Liver (tissue), 9 donors: ENCODE data around the gene JAM3. TPM values are rescaled to one million over a fixed set of nuclear protein-coding genes. Genes with fewer than 3 reads are reported as not detected.

ENCODE experiments used
- DNase-seq: peaks from one replicate; pipeline ENCODE4 v3.0.0-alpha.2; 2017; ENCODE audit warnings: low spot score
- H3K27ac ChIP-seq, 2 donors: one replicate each; pipeline ENCODE4 v1.7.0; 2013; ENCODE audit warnings: inconsistent platforms in 2 of 2, low read length in 2 of 2, control low read depth in 1 of 2, low read depth in 1 of 2, mild to moderate bottlenecking in 1 of 2
- H3K27me3 ChIP-seq, 4 donors: one replicate each; pipeline versions ENCODE4 v1.6.1 to v1.7.0; 2013; ENCODE audit warnings: low read length in 3 of 4, inconsistent platforms in 1 of 4, mild to moderate bottlenecking in 1 of 4, moderate library complexity in 1 of 4; ENCODE audit not compliant: control insufficient read depth in 4 of 4, insufficient read depth in 4 of 4
- H3K36me3 ChIP-seq, 4 donors: one replicate each; pipeline versions ENCODE4 v1.6.1 to v1.7.0; 2013; ENCODE audit warnings: low read length in 3 of 4, mild to moderate bottlenecking in 3 of 4, low read depth in 1 of 4, moderate library complexity in 1 of 4; ENCODE audit not compliant: control insufficient read depth in 4 of 4, insufficient read depth in 3 of 4
- H3K4me1 ChIP-seq, 4 donors: one replicate each; pipeline versions ENCODE4 v1.6.1 to v1.7.0; 2013; ENCODE audit warnings: low read length in 3 of 4, mild to moderate bottlenecking in 3 of 4, moderate library complexity in 1 of 4; ENCODE audit not compliant: control insufficient read depth in 4 of 4, insufficient read depth in 4 of 4
- H3K4me3 ChIP-seq, 3 donors: one replicate each; pipeline versions ENCODE4 v1.6.1 to v1.7.0; 2013; ENCODE audit warnings: low read length in 3 of 3, control low read depth in 1 of 3, low read depth in 1 of 3, mild to moderate bottlenecking in 1 of 3
- H3K9ac ChIP-seq, 2 donors: one replicate each; pipeline ENCODE4 v1.7.0; 2013; ENCODE audit warnings: low read length in 2 of 2, mild to moderate bottlenecking in 2 of 2, moderate library complexity in 2 of 2, control low read depth in 1 of 2, low read depth in 1 of 2
- H3K9me3 ChIP-seq, 4 donors: one replicate each; pipeline versions ENCODE4 v1.6.1 to v1.7.0; 2013; ENCODE audit warnings: low read length in 3 of 4; ENCODE audit not compliant: control insufficient read depth in 4 of 4
- CTCF ChIP-seq: fragments of 150-350 bp; IDR thresholded peaks from 2 replicates; pipeline ENCODE4 v1.5.1; 2017; ENCODE audit warnings: improper control_type of control experiment, low read depth, low read length; ENCODE audit not compliant: missing input control
- EGR1 ChIP-seq, 2 donors: IDR thresholded peaks; 2 replicates each; pipeline ENCODE4 v1.6.1; 2016 to 2018; ENCODE audit warnings: antibody characterized with exemption in 2 of 2, low read depth in 2 of 2
- GABPA ChIP-seq, 2 donors: IDR thresholded peaks in 1 of 2; conservative IDR thresholded peaks in 1 of 2; 2 replicates each; pipeline ENCODE4 v1.6.1; 2016; ENCODE audit warnings: antibody characterized with exemption in 2 of 2, mild to moderate bottlenecking in 1 of 2, moderate library complexity in 1 of 2
- HNF4A ChIP-seq, 2 donors: conservative IDR thresholded peaks; 2 replicates each; pipeline ENCODE4 v1.6.1; 2016; ENCODE audit warnings: antibody characterized with exemption in 2 of 2, mild to moderate bottlenecking in 2 of 2
- HNF4G ChIP-seq: IDR thresholded peaks from 2 replicates; pipeline ENCODE4 v1.6.1; 2016; ENCODE audit warnings: antibody characterized with exemption
- JUND ChIP-seq, 2 donors: IDR thresholded peaks; 2 replicates each; pipeline ENCODE4 v1.6.1; 2016; ENCODE audit warnings: antibody characterized with exemption in 2 of 2
- NR2F2 ChIP-seq: IDR thresholded peaks from 2 replicates; pipeline ENCODE4 v1.6.1; 2016; ENCODE audit warnings: antibody characterized with exemption
- SP1 ChIP-seq: IDR thresholded peaks from 2 replicates; pipeline ENCODE4 v1.6.1; 2018; ENCODE audit warnings: antibody characterized with exemption, mild to moderate bottlenecking
- YY1 ChIP-seq: IDR thresholded peaks from 2 replicates; pipeline ENCODE4 v1.6.1; 2016; ENCODE audit warnings: antibody characterized with exemption, mild to moderate bottlenecking
- WGBS: extraction: QIAGEN DNeasy Blood & Tissue Kit; methylation state at CpG from one replicate; pipeline ENCODE4 v1.1.7; 2013; 5-methylcytosine and 5-hydroxymethylcytosine counted together
- polyA plus RNA-seq, 2 donors: library from polyadenylated mRNA; stranded (reverse) in 1 of 2; unstranded in 1 of 2; fragments of 200-250 nt in 1 of 2; fragments of >200 nt in 1 of 2; fragmentation: Nextera tagmentation in 1 of 2; extraction: Ambion mirVana in 1 of 2; gene quantifications; one replicate each; pipeline versions ENCODE4 v1.2.1 to v1.2.3, GENCODE V29; 2013 to 2015
- total RNA-seq, 2 donors: library from RNA; depleted of rRNA; stranded (reverse); fragments of >200 nt; gene quantifications; one replicate each; pipeline ENCODE4 v1.2.3, GENCODE V29; 2014
- TF ChIP-seq, protein P1 (sequence below): IDR thresholded peaks from 2 replicates; pipeline ENCODE4 v1.6.1; 2016; ENCODE audit warnings: antibody characterized with exemption
- TF ChIP-seq, protein P2 (sequence below): IDR thresholded peaks from 2 replicates; pipeline ENCODE4 v1.6.1; 2016; ENCODE audit warnings: antibody characterized with exemption
- TF ChIP-seq, protein P3 (sequence below): IDR thresholded peaks from 2 replicates; pipeline ENCODE4 v1.6.1; 2016; ENCODE audit warnings: antibody characterized with exemption
- donor health status: healthy.
- donor health status: healthy.
- donor health status: healthy.
- donor health status: healthy.
- donor health status: healthy.

JAM3 gene
- total and polyA plus RNA-seq, 4 donors, result 1.6 to 4.3 (median 2.1) TPM

- no peaks in the 10 kb centered on the region for H3K9me3 ChIP-seq
- WGBS, result 93% methylated on average over 4 of the region's 4 CpGs
- TF ChIP-seq, protein P1, sequence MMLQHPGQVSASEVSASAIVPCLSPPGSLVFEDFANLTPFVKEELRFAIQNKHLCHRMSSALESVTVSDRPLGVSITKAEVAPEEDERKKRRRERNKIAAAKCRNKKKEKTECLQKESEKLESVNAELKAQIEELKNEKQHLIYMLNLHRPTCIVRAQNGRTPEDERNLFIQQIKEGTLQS, result no peak
- TF ChIP-seq HNF4G (no peak), YY1 (no peak), NR2F2 (no peak), EGR1 (IDR thresholded peaks at IDR 0.05; ENCODE audit: low read depth in 2 of 2) (no peak), SP1 (no peak), GABPA (IDR thresholded peaks at IDR 0.05 in 1 of 2, conservative IDR thresholded peaks at IDR 0.05 in 1 of 2) (no peak)
- TF ChIP-seq, protein P2, sequence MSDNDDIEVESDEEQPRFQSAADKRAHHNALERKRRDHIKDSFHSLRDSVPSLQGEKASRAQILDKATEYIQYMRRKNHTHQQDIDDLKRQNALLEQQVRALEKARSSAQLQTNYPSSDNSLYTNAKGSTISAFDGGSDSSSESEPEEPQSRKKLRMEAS, result no peak
- TF ChIP-seq, protein P3, sequence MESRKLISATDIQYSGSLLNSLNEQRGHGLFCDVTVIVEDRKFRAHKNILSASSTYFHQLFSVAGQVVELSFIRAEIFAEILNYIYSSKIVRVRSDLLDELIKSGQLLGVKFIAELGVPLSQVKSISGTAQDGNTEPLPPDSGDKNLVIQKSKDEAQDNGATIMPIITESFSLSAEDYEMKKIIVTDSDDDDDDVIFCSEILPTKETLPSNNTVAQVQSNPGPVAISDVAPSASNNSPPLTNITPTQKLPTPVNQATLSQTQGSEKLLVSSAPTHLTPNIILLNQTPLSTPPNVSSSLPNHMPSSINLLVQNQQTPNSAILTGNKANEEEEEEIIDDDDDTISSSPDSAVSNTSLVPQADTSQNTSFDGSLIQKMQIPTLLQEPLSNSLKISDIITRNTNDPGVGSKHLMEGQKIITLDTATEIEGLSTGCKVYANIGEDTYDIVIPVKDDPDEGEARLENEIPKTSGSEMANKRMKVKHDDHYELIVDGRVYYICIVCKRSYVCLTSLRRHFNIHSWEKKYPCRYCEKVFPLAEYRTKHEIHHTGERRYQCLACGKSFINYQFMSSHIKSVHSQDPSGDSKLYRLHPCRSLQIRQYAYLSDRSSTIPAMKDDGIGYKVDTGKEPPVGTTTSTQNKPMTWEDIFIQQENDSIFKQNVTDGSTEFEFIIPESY, result no peak
- no peaks in the 10 kb centered on the region for H3K4me1 ChIP-seq
- no peak overlapping the region for H3K9ac ChIP-seq
- DNase-seq, result no peak
- no peak overlapping the region for H3K4me3 ChIP-seq
- H3K36me3 ChIP-seq, result peaks cover 10 to 50% (median 41%) of the 10 kb centered on the region in 4 donors
- no peak overlapping the region for H3K27ac ChIP-seq
- H3K27me3 ChIP-seq, result no peaks in the 10 kb centered on the region
Observed at GRCh38 chr11:134196756-134197155, 127.9 kb downstream of the JAM3 start.

- no peaks in the 10 kb centered on the region for H3K27me3 ChIP-seq
- no peaks in the 10 kb centered on the region for H3K9me3 ChIP-seq
- H3K36me3 ChIP-seq, result peaks cover 17 to 53% (median 42%) of the 10 kb centered on the region in 4 donors
- no peak overlapping the region for H3K9ac ChIP-seq
- no peaks in the 10 kb centered on the region for H3K4me1 ChIP-seq
- 98% methylated on average over 9 of the region's 9 CpGs for WGBS
- DNase-seq, result no peak
- TF ChIP-seq NR2F2 (no peak), GABPA (IDR thresholded peaks at IDR 0.05 in 1 of 2, conservative IDR thresholded peaks at IDR 0.05 in 1 of 2) (no peak), JUND (IDR thresholded peaks at IDR 0.05) (no peak), HNF4G (no peak), CTCF (no peak), HNF4A (conservative IDR thresholded peaks at IDR 0.05) (no peak)
- TF ChIP-seq, protein P3, result no peak
- TF ChIP-seq, protein P1, result no peak
- no peak overlapping the region for H3K27ac ChIP-seq
- H3K4me3 ChIP-seq, result no peak overlapping the region
Observed at GRCh38 chr11:134199531-134199930, 130.7 kb downstream of the JAM3 start.
